GM19043 (cell line): ENCODE results near the gene TP53TG5.

ENCODE experiments used
- ATAC-seq: cut with Tn5 transposase; IDR thresholded peaks from one replicate; pipeline ENCODE4 v1.9.1; 2021; ENCODE audit warnings: low read depth; ENCODE audit not compliant: unreplicated experiment

TP53TG5 gene

GRCh38 chr20:45378191-45378590 is at the start of gene TP53TG5:
Gene TP53TG5 (minus strand): TSS chr20:45378325. CDS start chr20:45378236, 89 bp downstream.
- ATAC-seq = no peak

DNA sequence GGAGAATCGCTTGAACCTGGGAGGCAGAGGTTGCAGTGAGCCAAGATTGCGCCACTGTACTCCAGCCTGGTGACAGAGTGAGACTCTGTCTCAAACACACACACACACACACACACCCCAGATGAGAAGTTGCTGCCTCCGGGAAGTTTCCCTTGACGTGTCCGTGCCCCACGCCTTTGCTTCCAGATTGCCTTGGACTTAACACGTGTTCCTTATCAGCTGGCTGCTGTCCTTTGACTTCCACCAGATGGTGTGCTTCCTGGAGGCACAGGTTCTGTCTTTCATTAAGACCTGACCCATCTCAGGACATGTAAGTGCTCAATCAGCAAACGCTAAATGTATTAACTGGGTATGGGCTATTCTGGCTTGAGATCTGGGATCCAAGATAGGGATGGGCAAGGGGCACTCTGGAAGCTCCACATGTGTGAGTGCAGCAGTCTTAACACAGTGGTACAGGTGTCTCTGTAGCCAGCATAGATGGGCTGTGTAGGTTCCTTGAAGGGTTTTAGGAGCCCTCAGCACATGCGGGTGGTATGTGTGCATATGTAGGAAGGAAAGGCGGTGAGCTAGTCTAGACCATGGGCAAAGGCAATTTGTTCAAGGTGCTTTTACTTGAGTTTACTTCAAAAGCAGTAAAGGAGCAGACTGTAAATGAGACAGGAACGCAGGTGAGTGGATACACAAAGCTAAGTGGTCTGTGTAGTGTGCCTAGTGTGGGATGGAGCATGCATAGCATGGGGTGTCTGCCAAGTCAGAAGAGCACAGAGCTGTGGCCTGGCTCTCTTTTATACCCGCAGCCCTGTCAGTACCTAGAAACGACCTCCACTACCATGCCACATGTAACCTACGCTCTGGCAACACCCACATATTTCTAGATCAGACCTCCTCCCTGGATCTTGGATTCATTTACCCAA is 49.4 kb upstream of the TP53TG5 start:
- ATAC-seq = no peak

DNA sequence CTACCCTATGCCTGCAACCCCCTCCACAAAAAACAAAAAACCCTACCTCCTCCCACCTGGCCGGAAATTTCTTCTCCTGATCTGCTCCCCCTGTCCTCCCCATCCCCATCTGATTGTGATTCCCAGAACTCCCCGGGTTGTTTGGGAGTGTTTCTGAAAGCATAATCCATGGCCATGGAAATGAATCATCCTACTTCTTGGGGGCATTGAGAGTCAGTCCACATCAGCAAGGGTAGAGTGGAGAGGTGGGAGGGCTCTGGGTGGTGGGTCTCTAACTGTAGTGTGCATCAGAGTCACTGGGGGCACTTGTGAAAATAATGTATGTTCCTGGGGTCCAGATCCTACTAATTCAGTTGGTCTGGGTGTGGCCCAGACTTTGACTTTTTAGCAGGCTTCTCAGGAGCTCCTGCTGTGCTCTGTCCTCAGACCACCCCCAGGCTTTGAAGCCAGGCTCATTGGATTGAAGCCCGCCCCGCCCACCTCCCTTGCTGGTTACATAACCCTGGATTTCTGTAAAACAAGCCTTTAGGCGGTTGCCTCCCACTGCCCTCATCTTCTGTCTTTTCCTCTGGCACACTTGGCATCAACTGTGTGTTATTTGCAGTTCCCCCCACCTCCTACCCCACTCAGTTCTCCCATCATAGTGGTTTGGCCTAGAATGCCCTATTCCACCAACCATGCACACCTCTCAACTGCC is 48.3 kb upstream of the TP53TG5 start:
- no peak for ATAC-seq

- ATAC-seq = no peak
Measured at GRCh38 chr20:45425561-45425960, 47.4 kb upstream of the TP53TG5 start.

- ATAC-seq = no peak
Measured at GRCh38 chr20:45423700-45424099, 45.6 kb upstream of the TP53TG5 start.

- ATAC-seq = no peak
Measured at GRCh38 chr20:45420125-45420524, 42.0 kb upstream of the TP53TG5 start.

- ATAC-seq = peak; percentile 68
Measured at GRCh38 chr20:45419188-45420091, 41.3 kb upstream of the TP53TG5 start.

GRCh38 chr20:45416917-45417316 is 38.8 kb upstream of the TP53TG5 start:
- no peak for ATAC-seq

DNA sequence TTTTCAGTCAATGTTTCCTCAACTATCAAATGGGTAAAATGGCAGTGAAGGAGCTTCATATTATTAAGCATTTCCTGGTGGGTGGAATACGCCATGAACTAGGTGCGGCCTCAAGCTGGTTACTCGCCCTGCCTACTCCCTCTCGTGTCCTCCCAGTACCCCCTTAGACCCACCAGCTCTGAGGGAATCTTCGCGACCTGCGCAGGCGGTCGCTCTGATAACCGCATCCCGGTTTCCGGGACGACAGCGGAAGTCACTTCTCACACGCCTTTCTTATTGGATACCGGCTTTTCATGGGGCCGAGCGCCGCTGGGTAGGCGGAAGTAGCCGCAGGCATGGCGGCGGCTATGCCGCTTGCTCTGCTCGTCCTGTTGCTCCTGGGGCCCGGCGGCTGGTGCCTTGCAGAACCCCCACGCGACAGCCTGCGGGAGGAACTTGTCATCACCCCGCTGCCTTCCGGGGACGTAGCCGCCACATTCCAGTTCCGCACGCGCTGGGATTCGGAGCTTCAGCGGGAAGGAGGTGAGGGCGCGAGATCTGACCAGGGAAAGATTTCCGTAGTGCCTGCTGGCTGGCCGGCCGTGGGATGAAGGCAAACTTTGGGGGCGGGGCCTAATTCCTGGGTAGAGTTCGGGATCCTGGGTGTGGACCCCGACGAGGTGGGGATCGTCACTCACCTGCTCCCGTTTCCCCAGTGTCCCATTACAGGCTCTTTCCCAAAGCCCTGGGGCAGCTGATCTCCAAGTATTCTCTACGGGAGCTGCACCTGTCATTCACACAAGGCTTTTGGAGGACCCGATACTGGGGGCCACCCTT is 37.9 kb upstream of the TP53TG5 start, which contains the start of gene PIGT:
Gene PIGT, plus strand, starts transcription at position 320 of the 816 bp plus-strand sequence. Its CDS starts 16 bp downstream, at position 336.
- peak; percentile 69 for ATAC-seq

DNA sequence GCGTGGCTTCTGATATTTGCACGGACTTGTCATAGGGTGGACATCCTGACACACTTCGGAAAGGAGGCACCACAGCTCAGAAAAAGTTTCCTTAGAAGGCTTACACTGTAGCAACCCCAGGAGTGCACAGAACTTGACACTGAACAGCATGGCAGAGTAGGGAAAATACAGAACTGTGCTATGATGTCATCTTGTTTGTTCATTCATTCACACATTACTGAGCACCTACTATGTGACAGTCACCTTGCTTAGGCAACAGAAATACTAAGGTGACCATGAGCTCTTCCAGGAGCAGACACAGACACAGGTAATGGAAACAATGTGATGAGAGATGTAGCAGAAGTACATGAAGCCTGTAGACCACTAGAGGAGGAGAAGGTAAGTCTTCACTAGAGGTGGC is 35.4 kb upstream of the TP53TG5 start:
- no peak for ATAC-seq

- no peak for ATAC-seq
Measured at GRCh38 chr20:45412653-45413052, 34.5 kb upstream of the TP53TG5 start.

DNA sequence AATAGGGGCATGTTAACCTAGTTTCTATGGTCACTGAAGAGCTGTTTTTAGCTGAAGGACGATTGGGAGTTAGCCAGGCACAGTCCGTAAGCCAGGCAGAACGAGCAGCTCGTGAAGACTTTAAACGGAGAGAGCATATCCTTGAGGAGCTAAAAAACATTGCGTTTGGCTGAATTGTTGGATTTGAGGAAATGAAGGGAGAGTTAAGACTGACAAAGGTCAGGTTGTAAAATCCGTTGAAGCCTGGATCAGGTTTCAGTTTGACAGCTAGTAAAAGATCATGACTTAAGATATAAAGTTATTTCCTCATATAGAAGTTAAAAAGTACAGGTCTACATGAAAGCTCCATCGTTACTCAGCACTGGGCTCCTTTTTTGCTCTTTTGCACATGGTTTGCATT is 32.8 kb upstream of the TP53TG5 start:
- no peak for ATAC-seq

- no peak for ATAC-seq
Measured at GRCh38 chr20:45409521-45410272, 31.6 kb upstream of the TP53TG5 start.

GRCh38 chr20:45408646-45409213 is 30.6 kb upstream of the TP53TG5 start:
- no peak for ATAC-seq

- no peak for ATAC-seq
Measured at GRCh38 chr20:45407783-45408645, 29.9 kb upstream of the TP53TG5 start, which contains the start of gene DBNDD2. Gene DBNDD2 (plus strand): TSS chr20:45408289. CDS start chr20:45408468, 179 bp downstream.

GRCh38 chr20:45407067-45407745 is 29.1 kb upstream of the TP53TG5 start:
- no peak for ATAC-seq
